ENCODE results near the gene TTC27.

- no peak for TF ChIP-seq CTCF (conservative IDR thresholded peaks at IDR 0.05; ENCODE audit: low read length)
- TF ChIP-seq EZH2phosphoT487 (IDR thresholded peaks at IDR 0.05; ENCODE audit: borderline replicate concordance, low read depth, low read length): no peak
These were observed 128.4 kb downstream of the TTC27 start for GRCh38 chr2:32756074-32756727.

Measured in OCI-LY7 (cell line).